NCI-H2081 treated with DMSO at 0.1 percent for 48 hours (cell line): ENCODE data around the gene NEDD4L.
"Not testable (repeated sequence)": the region's sequence is repeated elsewhere in the genome, so short reads cannot be mapped to it uniquely, and the experiment has no call there.

ENCODE experiments used
- DNase-seq: peaks from one replicate; lab custom pipeline; 2025; lab: John Stamatoyannopoulos, UW

The NEDD4L gene

GRCh38 chr18:58239879-58240278 is 195.9 kb downstream of the NEDD4L start:
- no peak for DNase-seq

- DNase-seq, result no peak
These were observed 197.1 kb downstream of the NEDD4L start for GRCh38 chr18:58241026-58241679.

GRCh38 chr18:58241877-58242276 is 197.9 kb downstream of the NEDD4L start:
- no peak for DNase-seq

GRCh38 chr18:58242435-58242834 is 198.4 kb downstream of the NEDD4L start:
- no peak for DNase-seq

- no peak for DNase-seq
These were observed 198.9 kb downstream of the NEDD4L start for GRCh38 chr18:58242968-58243367.

- no peak for DNase-seq
These were observed 199.4 kb downstream of the NEDD4L start for GRCh38 chr18:58243401-58243800.

- no peak for DNase-seq
These were observed 203.4 kb downstream of the NEDD4L start for GRCh38 chr18:58247363-58247834.

- no peak for DNase-seq
These were observed 205.7 kb downstream of the NEDD4L start for GRCh38 chr18:58249712-58250111.

- no peak for DNase-seq
These were observed 207.4 kb downstream of the NEDD4L start for GRCh38 chr18:58251416-58251815.

GRCh38 chr18:58252166-58252565 is 208.1 kb downstream of the NEDD4L start:
- DNase-seq, result no peak

- no peak for DNase-seq
These were observed 209.3 kb downstream of the NEDD4L start for GRCh38 chr18:58253318-58253717.

- DNase-seq, result no peak
These were observed 209.8 kb downstream of the NEDD4L start for GRCh38 chr18:58253871-58254270.

- no peak for DNase-seq
These were observed 211.0 kb downstream of the NEDD4L start for GRCh38 chr18:58254873-58255511.

GRCh38 chr18:58255701-58256311 is 211.8 kb downstream of the NEDD4L start:
- no peak for DNase-seq

- DNase-seq, result no peak
These were observed 212.5 kb downstream of the NEDD4L start for GRCh38 chr18:58256316-58257080.

- no peak for DNase-seq
These were observed 213.4 kb downstream of the NEDD4L start for GRCh38 chr18:58257461-58257860.

- DNase-seq, result no peak
These were observed 214.8 kb downstream of the NEDD4L start for GRCh38 chr18:58258692-58259342.

GRCh38 chr18:58263055-58263957 is 219.3 kb downstream of the NEDD4L start:
- no peak for DNase-seq

- DNase-seq, result no peak
These were observed 220.0 kb downstream of the NEDD4L start for GRCh38 chr18:58264075-58264474.

- DNase-seq, result no peak
These were observed 220.8 kb downstream of the NEDD4L start for GRCh38 chr18:58264840-58265239.

- not testable (repeated sequence) for DNase-seq
These were observed 221.5 kb downstream of the NEDD4L start for GRCh38 chr18:58265489-58265888.
